Caco-2 (cell line): ENCODE measurements around the gene STAB2. TPM values are rescaled to one million over a fixed set of nuclear protein-coding genes. Genes with fewer than 3 reads are reported as not detected.
A peak's percentile ranks its signal among the peaks of the same experiment; 100 is the strongest.

Experiments used
- BruUV-seq: library from RNA; stranded (reverse); fragments of 400-500 nt; replicated peaks from 2 replicates; lab custom pipeline; 2021; lab: Mats Ljungman, UMichigan
- CTCF ChIA-PET: fragments of 300-600 bp; sonication (Branson Sonifier 250); formaldehyde crosslinking; loops from one replicate; lab custom pipeline; 2022; ENCODE audit warnings: antibody characterized with exemption; lab: Charles Lee
- POLR2A ChIA-PET: fragments of 300-600 bp; sonication (Branson Sonifier 250); formaldehyde crosslinking; loops from one replicate; lab custom pipeline; 2022; ENCODE audit warnings: antibody characterized with exemption; lab: Charles Lee
- DNase-seq, 2 experiments: peaks; one replicate each; pipeline versions ENCODE4 v3.0.0 to v3.0.0-alpha.2; 2020 to 2022
- H3K27me3 ChIP-seq: replicated peaks from 2 replicates; pipeline ENCODE4 v1.6.0; 2011; ENCODE audit warnings: low read length; ENCODE audit not compliant: control insufficient read depth, insufficient read depth
- H3K36me3 ChIP-seq: 2 replicates; pipeline ENCODE4 v1.5.1; 2011; ENCODE audit warnings: low read length; ENCODE audit not compliant: control insufficient read depth, insufficient read depth
- H3K4me1 ChIP-seq: fragments of 250-450 bp; sonication (Bioruptor Pico); 2 replicates; pipeline ENCODE4 v1.5.1; 2020; ENCODE audit warnings: mild to moderate bottlenecking
- H3K4me3 ChIP-seq: 2 replicates; pipeline ENCODE4 v1.5.1; 2011; ENCODE audit warnings: low read depth, mild to moderate bottlenecking, control low read depth, low read length
- H3K9me3 ChIP-seq: fragments of 250-450 bp; sonication (Bioruptor Pico); 2 replicates; pipeline ENCODE4 v1.5.1; 2020; ENCODE audit warnings: mild to moderate bottlenecking, moderate library complexity
- H3K27ac Mint-ChIP-seq: one replicate; pipeline ENCODE4 v1.8.0; 2022; ENCODE audit warnings: mixed read lengths; ENCODE audit not compliant: unreplicated experiment
- H3K27me3 Mint-ChIP-seq: one replicate; pipeline ENCODE4 v1.8.0; 2022; ENCODE audit warnings: mixed read lengths; ENCODE audit not compliant: insufficient read depth, unreplicated experiment
- H3K36me3 Mint-ChIP-seq: one replicate; pipeline ENCODE4 v1.8.0; 2022; ENCODE audit warnings: mild to moderate bottlenecking, mixed read lengths; ENCODE audit not compliant: insufficient read depth, unreplicated experiment
- H3K4me1 Mint-ChIP-seq: one replicate; pipeline ENCODE4 v1.8.0; 2022; ENCODE audit warnings: low read depth, mixed read lengths; ENCODE audit not compliant: unreplicated experiment
- H3K4me3 Mint-ChIP-seq: one replicate; pipeline ENCODE4 v1.8.0; 2022; ENCODE audit warnings: mild to moderate bottlenecking, moderate library complexity, mixed read lengths; ENCODE audit not compliant: unreplicated experiment
- H3K9me3 Mint-ChIP-seq: one replicate; pipeline ENCODE4 v1.8.0; 2022; ENCODE audit warnings: mixed read lengths; ENCODE audit not compliant: unreplicated experiment
- CTCF ChIP-seq, 2 experiments: fragments of 200-600 bp in 1 of 2; IDR thresholded peaks; 1 replicate in 1 of 2; 2 replicates in 1 of 2; pipeline versions ENCODE4 v1.5.1 to v1.8.0; 2011 to 2022; ENCODE audit warnings: antibody characterized with exemption in 1 of 2, control low read depth in 1 of 2, inconsistent platforms in 1 of 2, low read depth in 1 of 2, low read length in 1 of 2, mild to moderate bottlenecking in 1 of 2, moderate library complexity in 1 of 2; ENCODE audit not compliant: insufficient read depth in 1 of 2, severe bottlenecking in 1 of 2, unreplicated experiment in 1 of 2
- intact Hi-C: fragments of 100-400 bp; cut with micrococcal nuclease; formaldehyde crosslinking; loops from one replicate; pipeline ENCODE4 v1.10.0; 2022; ENCODE audit not compliant: unreplicated experiment
- total RNA-seq: library from RNA; stranded (reverse); gene quantifications from 2 replicates; pipeline ENCODE4 v1.2.3, GENCODE V29; 2022

STAB2 gene
- total RNA-seq, 1 experiment from 2014 or later, result 0.25 TPM

DNA sequence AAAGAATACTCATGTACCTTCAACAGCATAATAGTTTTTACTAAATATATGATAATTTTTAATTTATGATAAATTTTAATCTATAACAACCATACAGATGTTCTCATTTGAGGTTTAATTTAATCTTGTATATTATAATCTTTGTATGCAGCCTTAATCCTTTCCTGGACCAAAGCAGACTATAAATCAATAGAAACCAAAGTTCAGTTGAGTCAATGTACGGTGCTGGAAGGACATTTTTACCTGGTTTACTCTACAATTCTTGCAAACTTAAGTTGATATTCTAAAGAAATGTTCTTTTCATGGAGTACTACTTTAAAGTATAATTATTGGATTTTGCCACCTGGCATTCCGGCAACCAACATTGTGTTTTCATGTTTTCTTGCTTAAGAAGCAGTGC, 118.0 kb downstream of the STAB2 start:
- H3K27me3 ChIP-seq, result 0 out of 2 replicates have a peak, but pooled peaks cover 1% of the 10 kb centered on the region
- H3K9me3 ChIP-seq, result no peaks in the 10 kb centered on the region
- no peak overlapping the region for H3K4me3 ChIP-seq
- peaks cover 15% of the 10 kb centered on the region for H3K27me3 Mint-ChIP-seq
- no peak overlapping the region for H3K4me3 Mint-ChIP-seq
- no peaks in the 10 kb centered on the region for H3K4me1 Mint-ChIP-seq
- H3K9me3 Mint-ChIP-seq, result no peaks in the 10 kb centered on the region
- no peak for TF ChIP-seq CTCF (IDR thresholded peaks at IDR 0.05; ENCODE audit: insufficient read depth in 1 of 2, low read depth in 1 of 2, low read length in 1 of 2, severe bottlenecking in 1 of 2, unreplicated experiment in 1 of 2)
- no peak for DNase-seq
- POLR2A ChIA-PET, result no interaction called here
- H3K27ac Mint-ChIP-seq, result no peak overlapping the region
- no peaks in the 10 kb centered on the region for H3K36me3 Mint-ChIP-seq
- no peaks in the 10 kb centered on the region for H3K4me1 ChIP-seq
- BruUV-seq, result no TSS peak
- CTCF ChIA-PET, result no interaction called here
- intact Hi-C loops, result no loop called here
- H3K36me3 ChIP-seq, result no peaks in the 10 kb centered on the region

GRCh38 chr12:103705927-103706326, 118.9 kb downstream of the STAB2 start:
- DNase-seq, result peak in 1 of 2 experiments; percentile 5
- no peaks in the 10 kb centered on the region for H3K36me3 Mint-ChIP-seq
- ChIA-PET CTCF (no interaction called here), POLR2A (no interaction called here)
- Histone ChIP-seq H3K36me3 (no peaks in the 10 kb centered on the region), H3K4me3 (no peak overlapping the region), H3K27me3 (0 out of 2 replicates have a peak, but pooled peaks cover 1% of the 10 kb centered on the region), H3K4me1 (no peaks in the 10 kb centered on the region), H3K9me3 (no peaks in the 10 kb centered on the region)
- no TSS peak for BruUV-seq
- intact Hi-C loops, result no loop called here
- H3K4me3 Mint-ChIP-seq, result no peak overlapping the region
- peak in 1 of 2 experiments; percentile 22 for TF ChIP-seq CTCF (IDR thresholded peaks at IDR 0.05; ENCODE audit: insufficient read depth in 1 of 2, low read depth in 1 of 2, low read length in 1 of 2, severe bottlenecking in 1 of 2, unreplicated experiment in 1 of 2)
- H3K4me1 Mint-ChIP-seq, result no peaks in the 10 kb centered on the region
- H3K9me3 Mint-ChIP-seq, result no peaks in the 10 kb centered on the region
- peaks cover 15% of the 10 kb centered on the region for H3K27me3 Mint-ChIP-seq
- H3K27ac Mint-ChIP-seq, result no peak overlapping the region

DNA sequence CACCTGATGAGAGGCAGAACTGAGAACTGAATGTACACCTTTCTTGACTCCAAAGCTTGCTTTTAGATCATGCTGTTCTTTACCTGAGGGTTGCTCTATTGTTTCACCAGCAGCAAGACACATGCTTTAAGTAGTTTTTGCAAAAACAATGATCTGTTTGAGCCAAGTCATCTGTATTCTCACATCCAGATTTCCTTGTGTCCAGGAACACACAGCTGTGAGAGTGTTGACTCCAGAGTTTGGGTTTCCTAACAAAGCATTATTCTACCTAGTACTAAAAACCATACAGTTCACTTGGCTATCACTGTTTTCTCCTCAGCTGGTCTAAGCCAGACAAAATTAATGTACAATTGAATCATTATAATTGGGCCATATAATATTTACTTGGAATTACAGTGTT, 120.4 kb downstream of the STAB2 start:
- H3K9me3 Mint-ChIP-seq, result no peaks in the 10 kb centered on the region
- intact Hi-C loops, result no loop called here
- H3K4me3 ChIP-seq, result no peak overlapping the region
- ChIA-PET CTCF (no interaction called here), POLR2A (no interaction called here)
- DNase-seq, result no peak
- no peak overlapping the region for H3K4me3 Mint-ChIP-seq
- no TSS peak for BruUV-seq
- H3K36me3 Mint-ChIP-seq, result no peaks in the 10 kb centered on the region
- no peaks in the 10 kb centered on the region for H3K36me3 ChIP-seq
- H3K27me3 Mint-ChIP-seq, result peaks cover 19% of the 10 kb centered on the region
- no peaks in the 10 kb centered on the region for H3K4me1 ChIP-seq
- H3K27ac Mint-ChIP-seq, result no peak overlapping the region
- TF ChIP-seq CTCF (IDR thresholded peaks at IDR 0.05; ENCODE audit: insufficient read depth in 1 of 2, low read depth in 1 of 2, low read length in 1 of 2, severe bottlenecking in 1 of 2, unreplicated experiment in 1 of 2), result no peak
- 0 out of 2 replicates have a peak, but pooled peaks cover 1% of the 10 kb centered on the region for H3K27me3 ChIP-seq
- no peaks in the 10 kb centered on the region for H3K9me3 ChIP-seq
- H3K4me1 Mint-ChIP-seq, result no peaks in the 10 kb centered on the region
